Stimulated activated CD4-positive, alpha-beta T cell treated with anti-CD3 and anti-CD28 coated beads, Interleukin-2, amount 100 ng/mL, for 24 hours (primary cell): ENCODE results near the gene TAF3.

ENCODE experiments used
- DNase-seq, 2 donors: peaks; one replicate each; pipeline ENCODE4 v3.0.0-alpha.2; 2020

Gene TAF3

DNA sequence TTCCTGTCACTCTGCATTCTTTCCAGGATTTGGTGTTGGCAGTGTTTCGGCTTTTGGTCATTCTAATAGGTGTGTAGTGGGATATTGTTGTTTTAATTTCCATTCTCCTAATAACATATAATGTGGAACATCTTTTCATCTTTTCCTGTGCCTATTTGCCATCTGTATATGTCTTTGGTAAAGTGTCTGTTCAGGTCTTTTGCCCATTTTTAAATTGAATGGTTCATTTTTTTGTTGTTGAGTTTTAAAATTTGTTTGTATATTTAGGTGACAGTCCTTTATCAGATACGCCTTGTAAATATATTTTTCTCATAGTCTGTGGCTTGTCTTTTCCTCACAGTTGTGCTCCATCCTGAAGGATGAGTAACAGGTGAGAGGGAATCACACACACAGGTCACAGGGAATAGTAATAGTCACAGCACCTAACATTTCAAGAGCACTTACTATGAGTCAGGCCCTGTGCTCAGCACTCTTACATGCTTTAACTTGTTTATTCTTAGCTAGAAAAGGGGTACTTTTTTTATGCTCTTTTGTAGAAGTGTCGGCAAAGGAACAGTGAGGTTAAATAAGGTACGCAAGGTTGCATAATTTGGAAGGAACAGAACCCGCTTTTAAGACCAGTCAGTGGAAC is 119.1 kb downstream of the TAF3 start:
- no peak for DNase-seq

DNA sequence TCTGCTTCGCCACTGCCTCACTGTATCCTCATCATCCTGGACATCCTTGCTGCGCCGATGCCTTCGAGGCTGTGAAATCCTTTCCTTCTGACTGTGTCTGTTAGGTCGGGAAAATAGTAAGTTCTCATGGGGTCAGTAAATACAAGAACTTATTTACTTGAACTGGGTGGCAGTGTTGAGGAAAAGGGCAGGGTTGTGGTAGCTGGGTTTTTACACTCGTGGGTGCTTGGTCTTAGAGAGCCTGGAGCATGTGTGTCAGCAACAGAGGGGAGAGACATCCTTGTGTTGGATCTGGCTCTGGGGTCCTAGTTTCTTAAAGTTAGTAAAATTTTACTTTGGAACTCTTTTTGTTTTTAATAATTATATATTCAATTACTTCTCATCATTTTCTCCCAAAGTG is 123.3 kb downstream of the TAF3 start:
- DNase-seq: no peak

DNA sequence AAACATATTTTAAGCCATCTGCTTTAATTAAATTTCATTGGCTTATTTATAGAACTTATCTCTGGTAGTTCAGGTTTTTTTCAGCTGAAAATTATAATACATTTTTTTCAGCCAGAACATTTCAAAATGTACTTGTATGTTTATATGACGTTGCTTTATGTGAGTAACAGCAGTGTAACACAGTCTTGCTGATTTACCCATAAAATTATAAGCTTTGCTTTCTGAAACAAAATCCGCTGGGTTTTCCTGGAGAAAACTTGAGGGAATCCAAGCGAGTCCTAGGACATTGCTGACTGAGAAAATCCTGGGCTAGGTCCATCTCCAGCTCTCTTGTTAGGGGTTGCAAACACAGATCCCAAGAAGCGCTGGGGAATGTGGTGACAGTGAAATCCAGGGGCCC is 124.0 kb downstream of the TAF3 start:
- DNase-seq: no peak

DNA sequence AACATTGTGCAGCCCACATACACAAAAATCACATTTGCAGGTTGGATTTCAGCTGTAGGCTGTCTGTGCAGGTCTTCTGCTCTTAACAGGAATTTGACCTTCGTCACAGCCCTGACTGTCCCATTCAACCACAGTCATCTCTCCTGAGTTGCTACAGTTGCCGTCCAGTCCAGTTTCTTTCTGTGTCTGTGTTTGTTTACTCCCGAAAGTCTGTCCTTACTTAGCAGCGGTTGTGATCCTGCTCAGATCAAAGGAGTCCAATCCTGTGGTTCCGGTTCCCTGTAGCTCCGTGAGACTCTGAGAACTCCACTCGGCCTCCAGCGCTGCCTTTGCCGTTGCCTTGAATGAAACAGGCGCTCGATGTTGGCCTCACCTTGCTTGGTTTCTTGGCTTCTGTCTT is 124.6 kb downstream of the TAF3 start:
- DNase-seq: no peak

DNA sequence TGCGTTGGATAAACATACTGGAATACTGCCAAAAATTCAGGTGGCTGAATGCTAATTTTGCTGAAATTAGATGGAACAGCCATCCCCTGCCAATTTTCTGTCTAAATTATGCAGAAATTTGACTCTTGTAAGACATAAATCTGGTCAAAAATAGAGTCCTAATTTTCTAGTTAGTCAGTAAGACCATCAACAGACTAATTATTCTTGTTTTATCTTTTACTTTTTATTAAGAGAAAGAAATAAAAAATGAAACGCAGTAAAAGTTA is 125.8 kb downstream of the TAF3 start:
- DNase-seq: no peak

DNA sequence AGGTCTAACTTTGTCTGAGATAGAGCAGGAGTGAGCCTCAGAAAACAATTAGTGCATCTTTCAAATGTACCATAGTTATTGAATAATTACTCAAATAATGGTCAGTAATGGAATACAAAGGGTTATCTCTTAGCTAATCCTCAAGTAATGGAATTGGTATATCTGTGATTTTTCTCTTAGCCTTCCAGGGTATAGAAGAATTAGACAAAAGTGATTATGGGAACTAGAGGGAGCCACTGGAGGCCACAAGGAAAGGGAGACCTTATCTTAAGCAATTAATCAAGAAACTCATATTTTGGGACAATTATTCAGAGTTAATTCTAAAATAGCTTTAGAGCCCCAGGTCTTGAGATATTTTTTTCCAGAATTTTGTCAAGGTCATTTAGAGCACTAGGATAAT is 126.2 kb downstream of the TAF3 start:
- DNase-seq: no peak

DNA sequence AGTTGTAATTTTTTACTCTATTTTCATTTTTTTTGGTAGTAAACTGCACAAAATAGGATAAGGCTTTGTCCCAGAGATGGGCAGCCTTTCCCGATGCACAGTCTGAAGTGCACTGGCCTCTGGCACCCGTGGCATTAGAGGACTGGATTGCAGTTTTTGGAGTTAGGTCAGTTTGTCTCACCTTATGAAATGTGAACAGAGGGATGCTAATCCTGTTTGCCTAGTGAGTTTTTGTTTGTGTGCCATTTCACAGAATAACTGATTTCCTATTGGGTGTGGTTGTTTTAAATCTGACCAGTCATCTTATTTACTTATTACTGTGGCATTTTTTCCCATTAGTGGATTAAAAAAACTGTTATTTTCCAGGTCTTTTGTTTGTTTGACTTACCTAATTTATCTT is 126.7 kb downstream of the TAF3 start:
- no peak for DNase-seq

DNA sequence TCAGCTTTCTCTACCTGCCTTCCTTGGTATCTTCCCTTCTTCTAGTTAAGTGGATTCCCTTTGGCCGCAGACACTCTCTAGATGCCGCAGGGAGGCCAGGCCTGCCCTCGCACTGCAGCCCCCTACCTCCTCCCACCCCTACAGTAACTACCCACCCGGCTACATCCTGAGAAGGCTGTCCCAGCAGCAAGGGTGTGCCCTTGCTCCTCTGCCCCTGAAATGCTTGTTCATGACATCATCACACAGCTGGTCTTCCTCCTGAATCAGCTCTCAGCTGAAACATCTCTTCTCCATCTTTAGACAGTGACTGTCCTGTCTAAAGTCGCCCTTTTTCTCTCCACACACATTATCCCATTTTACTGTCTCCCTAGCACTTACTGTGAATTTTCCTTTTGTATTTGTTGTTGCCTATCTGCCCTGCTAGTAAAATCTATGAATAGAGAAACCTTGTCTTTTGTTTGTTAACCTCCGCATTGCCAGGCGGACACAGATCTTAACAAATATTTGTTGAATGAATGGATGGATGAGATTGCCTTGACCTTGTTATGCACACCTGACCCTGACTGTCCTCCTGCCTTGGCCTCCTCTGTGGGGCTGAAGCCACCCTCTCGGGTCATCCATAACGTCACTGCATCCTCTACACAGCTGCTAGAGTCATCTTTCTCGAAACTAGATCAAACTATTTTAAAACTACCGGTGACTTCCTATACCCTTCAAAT is 127.3 kb downstream of the TAF3 start:
- no peak for DNase-seq

DNA sequence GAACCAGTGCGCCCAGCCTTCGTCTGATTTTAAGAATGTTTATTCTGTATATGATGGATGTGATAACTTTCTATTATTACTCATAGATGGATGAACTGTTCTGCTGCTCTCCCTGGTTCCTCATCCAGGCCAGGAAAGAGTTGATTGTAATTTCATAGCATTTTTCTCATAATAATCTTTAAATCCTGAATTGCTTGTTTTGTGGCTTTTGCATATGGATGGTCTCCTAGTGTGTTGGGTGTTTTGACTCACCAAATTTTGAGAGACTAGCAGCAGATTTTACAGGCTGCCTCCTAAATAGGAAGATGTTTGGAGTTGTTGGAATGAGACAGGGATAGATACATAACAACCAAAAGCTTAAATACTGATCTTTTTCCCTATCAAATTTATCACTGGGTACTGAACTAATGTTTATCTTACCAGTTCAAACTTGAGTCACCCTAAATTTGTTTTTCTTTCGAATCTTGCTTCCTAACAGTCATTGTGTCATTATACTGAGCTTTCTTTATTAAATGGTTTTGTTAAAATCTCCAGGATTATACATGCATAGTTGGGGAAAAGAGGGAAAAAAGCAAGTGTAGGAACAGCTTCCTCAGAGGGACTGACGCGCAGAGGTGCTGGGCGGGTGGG is 130.2 kb downstream of the TAF3 start:
- DNase-seq: no peak

DNA sequence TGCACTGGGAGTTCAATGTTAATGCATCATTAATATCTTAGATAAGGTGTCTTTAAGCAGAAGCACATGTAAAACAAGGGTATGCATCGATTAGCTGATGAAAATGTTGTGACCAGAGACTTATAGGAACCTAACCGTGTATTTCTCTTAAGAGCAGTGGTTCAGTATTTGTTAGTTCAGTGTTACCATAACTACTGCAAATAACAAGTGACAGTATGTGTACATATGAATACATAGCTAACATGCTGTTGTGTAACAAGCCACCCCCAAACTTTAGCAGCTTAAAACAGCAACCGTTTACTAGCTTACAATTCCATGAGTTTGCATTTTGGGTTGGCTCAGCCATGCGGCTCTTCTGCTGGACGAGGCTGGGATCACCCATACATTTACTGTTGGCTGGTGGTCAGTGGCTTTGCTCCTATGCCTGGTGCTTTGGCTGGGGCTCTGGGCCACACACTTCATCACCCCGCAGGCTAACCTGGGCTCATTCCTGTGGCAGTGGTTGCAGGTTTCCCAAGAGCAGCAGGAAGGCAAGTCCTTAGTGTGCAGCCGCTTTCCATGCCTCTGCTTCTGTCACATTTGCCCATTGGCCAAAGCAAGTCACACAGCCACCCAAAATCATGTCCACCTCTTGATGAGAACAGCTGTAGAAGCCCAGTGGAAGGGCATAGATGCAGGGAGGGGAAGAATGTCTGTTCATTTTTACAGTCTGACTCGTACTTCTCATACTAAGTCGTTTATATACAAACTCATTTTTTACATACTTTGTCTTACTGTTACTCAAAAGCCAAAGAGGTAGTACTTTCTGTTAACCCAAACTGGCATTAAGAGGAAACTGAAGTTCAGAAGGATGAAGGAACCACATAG is 132.9 kb downstream of the TAF3 start:
- no peak for DNase-seq

DNA sequence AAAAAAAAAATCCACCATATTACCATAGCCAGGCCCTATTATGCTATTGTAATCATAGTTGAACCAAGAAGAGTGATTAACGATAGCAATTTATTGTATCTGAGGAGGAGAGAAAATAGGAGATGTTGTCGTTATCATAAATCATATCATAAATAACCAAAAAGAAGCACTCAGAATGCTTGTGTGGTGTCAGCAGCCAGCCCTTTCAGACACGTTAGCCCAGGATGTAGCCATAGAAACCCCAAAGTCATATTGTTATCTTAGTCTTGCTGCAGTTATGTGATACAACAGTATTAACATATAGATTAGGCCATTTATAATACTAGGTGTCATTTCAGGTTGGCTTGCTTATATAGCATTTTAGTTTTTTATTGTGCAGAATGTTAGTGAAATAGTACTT is 134.0 kb downstream of the TAF3 start:
- DNase-seq: no peak

DNA sequence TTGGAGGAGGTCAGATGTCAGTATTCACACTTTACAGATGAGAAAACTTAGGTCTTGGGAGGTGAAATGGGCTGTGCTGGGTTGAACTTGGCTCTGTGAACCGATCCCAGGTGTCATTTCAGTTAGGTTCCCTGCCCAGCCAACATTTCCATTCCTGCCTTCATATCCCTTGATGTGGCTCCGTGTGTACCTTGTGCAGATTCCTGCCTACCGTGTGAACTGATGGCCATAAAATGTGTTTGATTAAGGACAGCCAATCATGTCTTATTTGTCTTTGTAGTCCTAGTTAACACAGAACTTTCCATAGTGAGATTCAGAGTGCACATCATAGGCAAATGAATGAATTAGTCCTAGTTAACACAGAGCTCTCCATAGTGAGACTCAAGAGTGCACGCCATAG is 135.1 kb downstream of the TAF3 start:
- DNase-seq: no peak

DNA sequence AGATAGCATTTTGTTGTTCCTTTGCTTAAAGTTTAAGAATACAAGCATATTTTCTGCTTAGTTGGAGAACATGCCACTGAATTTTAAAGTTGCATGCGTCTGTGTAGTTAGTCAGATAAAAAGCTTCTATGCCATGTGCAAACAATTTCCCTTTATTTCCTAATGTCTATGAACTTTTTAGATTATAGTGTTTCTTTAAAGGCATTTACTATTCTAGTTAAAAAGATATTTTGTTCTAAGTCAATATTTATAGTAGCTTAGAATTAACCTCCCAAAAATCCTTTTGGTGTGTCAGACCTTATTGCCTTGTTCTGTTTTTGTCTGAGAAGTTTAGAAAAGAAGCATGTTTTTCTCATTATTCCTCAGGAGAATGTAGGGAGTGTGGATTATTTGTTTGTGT is 137.1 kb downstream of the TAF3 start:
- DNase-seq: no peak

DNA sequence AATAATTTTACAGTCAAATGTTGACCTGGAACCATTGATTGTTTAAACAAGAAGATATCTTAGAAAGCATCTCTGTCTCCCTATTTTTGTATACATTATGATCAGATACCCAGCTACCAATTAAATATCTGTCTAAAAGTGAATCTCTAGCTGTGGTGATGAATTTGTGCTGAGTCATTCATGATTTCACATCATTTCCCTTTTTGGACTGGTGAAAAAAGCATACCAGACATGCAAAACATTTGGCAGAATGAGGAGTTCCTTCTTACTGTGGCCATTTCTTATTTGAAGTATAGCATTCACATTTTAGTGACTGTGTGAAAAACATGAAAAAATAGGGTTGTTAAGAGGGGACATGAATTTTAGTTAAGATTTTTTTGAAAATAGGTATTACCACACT is 138.2 kb downstream of the TAF3 start:
- DNase-seq: no peak

DNA sequence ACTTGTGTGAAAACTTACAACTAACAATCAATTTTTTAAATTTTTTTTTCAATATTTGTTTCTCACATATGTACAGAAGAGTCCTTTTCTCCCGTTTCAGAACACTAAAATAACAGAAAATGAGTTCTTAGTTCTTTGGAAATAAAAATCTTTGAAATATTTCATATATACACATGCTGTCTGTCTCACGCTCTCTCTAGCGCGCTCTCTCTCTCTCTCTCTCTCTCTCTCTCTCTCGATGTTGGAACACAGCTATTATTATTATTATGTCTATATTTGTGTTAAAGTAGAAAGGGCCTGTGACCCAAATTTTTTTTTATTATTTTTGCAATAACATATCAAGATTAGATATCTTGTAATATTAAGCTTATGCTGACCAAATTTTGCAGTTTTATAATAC is 139.3 kb downstream of the TAF3 start:
- no peak for DNase-seq

DNA sequence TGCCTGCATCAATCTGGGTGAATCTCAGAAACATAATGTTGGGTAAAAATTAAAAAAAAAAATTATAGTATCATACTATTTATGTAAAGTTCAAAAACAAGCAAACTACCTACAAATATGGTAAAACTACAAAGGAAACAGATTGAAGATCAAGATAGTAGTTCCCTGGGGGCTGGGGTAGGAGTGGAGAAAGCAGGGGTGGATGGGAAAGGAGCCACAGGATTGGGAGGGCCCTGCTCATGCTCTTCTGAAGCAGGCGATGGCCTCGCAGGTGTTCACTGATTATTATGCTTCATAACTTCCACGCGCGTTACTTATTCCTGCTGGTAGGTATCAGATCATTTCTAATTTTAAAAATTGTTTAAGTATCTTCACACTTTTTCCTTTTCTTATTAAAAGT is 140.1 kb downstream of the TAF3 start:
- no peak for DNase-seq

DNA sequence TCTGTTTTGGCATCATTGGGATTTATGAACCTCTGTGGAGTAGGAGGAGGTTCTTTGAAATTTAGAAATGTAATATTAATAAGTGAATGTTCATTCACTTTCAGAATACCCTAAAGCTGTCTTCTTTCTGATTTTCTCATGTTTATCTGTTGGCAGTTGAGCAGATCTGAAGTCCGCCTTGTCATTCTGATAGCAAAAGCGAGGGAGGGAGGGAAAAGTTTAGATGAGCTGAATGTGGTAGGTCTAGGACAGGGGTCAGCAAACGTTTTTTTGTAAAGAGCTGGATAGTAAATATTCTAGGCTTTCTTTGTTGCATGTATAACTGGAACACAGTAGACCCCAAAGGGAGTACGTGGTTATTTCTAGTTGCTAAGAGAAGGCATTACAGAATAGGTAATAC is 141.8 kb downstream of the TAF3 start:
- no peak for DNase-seq

DNA sequence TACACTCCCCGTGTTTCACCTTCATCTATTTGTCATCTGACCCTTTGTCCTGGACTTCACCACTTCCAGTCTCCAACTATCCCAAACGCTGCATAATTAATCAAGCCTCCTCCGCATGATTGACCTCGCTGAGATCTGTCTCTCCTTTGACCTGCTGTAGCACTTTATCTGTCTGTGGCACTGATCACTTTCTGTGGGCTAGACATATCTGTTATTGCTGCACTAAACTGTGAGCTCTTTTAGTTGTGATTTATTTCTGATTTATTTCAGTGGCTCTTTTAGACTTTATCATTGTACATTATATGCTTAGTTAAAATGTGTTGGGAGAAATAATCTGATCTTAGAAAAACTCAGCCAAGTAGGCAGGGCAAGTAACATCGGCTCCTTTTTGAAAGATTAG is 144.3 kb downstream of the TAF3 start:
- DNase-seq: no peak

DNA sequence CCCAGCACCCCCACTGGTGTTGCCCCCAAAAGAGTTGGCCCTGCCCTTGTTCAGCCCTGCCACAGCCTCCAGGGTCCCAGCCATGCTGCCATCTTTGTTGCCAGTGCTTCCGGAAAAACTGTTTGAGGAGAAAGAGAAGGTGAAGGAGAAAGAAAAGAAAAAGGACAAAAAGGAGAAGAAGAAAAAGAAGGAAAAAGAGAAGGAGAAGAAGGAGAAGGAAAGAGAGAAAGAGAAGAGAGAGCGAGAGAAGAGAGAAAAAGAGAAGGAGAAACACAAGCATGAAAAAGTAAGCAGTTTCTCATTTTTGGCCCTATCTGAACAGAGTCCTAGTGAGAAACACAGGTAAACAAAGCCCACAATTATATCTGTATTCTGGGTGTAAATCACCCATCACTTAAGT is 147.2 kb downstream of the TAF3 start:
- DNase-seq: no peak

DNA sequence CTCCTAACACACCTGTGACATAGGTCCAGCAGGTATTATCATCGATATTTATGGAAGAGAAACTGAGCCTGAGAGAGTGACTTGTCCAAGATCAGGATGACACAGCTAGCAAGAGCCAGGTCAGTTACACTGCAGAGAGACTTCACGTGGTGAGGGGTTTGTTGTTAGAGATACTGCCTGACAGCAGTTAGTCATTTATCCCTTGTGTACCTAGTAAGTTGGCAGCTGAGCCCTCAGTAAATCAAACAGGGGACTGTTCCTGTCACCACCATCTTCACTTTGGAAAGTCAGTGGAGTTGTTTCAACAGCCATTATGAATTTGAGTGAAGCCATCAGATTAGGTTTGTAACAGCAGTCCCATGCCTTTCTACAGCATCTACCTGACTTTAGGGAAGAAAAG is 148.7 kb downstream of the TAF3 start:
- no peak for DNase-seq

DNA sequence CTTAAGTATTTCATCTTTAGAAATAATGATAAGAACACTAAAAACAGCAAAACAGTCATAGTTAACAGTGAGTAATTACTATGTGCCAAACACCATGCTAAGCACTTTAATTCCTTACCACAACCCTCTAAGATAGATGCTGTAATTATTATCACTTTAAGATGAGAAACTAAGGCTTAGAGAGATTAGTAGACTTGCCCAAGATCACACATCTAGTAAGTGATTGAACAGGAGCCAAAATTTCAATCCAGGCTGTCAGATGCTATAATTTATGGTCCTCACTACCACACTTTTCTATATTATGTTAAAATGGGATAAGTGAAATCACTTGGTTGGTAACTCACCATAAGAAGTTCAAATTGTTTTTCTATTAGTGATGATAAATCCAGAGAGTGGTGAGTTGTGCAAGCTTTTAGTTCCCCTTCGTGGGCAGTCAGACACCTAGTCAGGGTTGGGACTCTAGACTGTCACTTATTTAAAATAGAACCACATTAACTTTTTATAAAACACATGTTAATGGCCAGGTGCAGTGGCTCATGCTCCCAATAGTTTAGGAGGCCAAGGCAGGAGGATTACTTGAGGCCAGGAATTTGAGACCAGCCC is 150.3 kb downstream of the TAF3 start:
- no peak for DNase-seq

DNA sequence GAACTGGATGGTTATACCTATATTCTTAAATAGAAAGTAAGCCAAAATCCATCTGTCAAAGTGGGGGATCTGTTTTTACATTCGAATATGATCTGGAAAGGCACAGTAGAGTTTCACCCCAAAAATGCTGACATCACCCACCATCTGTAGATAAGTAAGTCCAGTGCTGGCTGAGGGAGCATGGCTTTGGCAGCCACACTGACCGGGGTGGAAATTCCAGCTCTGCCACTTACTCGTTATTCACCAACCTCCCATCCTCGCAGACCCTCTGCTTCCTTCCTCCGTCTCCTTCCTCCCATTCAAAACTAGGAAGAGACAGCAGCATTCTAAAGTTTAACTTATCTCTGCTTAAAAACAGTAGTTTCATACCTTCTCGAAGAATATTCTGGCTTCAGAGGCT is 151.3 kb downstream of the TAF3 start:
- no peak for DNase-seq

DNA sequence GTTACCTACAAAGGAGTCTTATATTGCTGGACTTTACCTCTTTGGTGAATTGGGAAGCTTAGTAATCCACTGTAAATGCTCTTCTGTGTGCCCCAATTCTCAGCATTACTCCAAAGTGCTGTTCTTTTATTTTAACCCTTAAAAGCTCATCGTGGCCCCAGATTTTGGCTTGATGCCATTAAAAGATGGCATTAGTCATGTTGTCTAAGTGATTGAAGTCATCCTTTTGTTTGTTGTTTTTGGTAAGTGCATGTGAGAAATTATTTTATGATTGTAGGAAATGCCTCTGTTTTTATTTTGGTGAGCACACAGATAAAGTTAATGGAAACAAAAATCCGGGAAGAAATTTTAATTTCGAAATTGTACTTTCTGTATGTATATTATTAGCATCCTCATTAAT is 153.6 kb downstream of the TAF3 start:
- DNase-seq: no peak

DNA sequence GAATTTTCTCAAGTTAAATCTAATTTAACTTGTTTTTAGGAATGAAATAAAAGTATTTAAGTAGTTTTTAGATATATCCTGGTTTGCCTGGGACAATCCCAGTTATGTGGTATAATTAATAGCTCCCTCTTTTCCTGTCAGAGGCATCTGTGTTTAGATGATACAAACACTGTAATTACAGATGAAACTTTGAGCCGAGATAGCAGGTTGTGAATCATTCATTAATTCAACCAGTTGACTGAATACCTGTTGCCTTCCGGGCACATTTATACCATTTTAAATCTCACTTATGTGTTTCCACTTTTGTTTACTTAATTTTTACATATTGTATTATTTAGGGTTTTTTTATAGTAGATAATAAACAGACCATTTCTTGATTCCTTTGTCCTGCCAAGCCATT is 154.1 kb downstream of the TAF3 start:
- no peak for DNase-seq
